ENCODE measurements around the gene FUBP1. TPM values are rescaled to one million over a fixed set of nuclear protein-coding genes. Genes with fewer than 3 reads are reported as not detected.
A peak's percentile ranks its signal among the peaks of the same experiment; 100 is the strongest.

The FUBP1 gene
- total and polyA plus RNA-seq, 2 of the 13 experiments (the other 11 are each of a cell fraction or from before 2014, with no cell fraction given), result 98.1 to 166 TPM

DNA sequence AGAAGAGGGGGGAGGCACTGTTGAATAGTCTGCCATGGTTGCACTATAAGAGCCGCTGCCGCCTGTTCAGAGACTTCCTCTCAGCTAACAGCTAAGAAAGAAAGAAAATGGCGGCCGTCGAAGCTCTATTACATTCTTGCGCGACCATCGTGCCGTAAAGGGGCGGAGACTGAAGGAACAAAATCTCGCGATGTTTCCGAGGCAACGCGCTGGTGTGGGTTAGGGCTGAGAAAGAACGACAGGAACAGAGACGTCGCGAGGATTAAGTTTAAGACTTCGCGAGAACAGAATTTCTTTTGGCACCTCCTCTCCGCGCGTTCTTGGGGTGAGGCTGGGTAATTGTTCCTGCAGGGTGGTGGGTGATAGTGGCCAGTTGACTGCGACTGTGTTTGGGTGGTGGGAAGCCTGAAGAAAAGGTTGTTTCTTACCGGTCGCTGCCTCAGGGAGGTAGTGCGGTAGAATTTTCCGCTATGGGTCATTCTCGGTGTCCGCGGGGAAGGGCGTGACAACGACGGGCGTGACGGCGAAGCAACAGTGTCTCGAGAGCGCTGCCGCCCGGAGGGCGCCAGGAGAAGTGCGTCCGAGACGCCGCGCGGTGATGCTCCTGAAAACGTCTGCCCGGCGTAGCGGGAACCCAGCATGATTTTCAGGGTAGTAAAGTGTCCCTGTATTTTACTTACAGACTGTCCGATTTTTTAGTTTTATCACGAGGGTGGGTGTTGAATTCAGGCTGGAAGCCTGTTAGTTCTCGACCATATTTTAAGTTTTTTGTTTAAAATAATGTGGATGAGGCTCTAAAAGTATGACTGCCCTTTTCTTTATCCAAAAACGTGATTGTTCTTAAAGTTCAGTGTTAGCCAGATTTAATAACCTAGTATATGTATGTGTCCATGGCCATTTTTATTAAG lies at the start of gene FUBP1 (continued):
- peak; percentile 22; the same call in 1 of the 2 replicates for TF ChIP-seq NKX3-1 (CRISPR knock-in tag; IDR thresholded peaks at IDR 0.05)
- no peak for TF ChIP-seq SRF (IDR thresholded peaks at IDR 0.05; ENCODE audit: low read depth, low read length)
- TF ChIP-seq SRY (CRISPR knock-in tag; IDR thresholded peaks at IDR 0.05), result 0 out of 2 replicates have a peak, but pooled peaks have one; percentile 38
- peak; percentile 84; the same call in 1 of the 2 replicates for TF ChIP-seq SAP130 (CRISPR knock-in tag; IDR thresholded peaks at IDR 0.05; ENCODE audit: low read depth)
- TF ChIP-seq NFYC (CRISPR knock-in tag; IDR thresholded peaks at IDR 0.05), result no peak
- TF ChIP-seq YY1 (IDR thresholded peaks at IDR 0.05; ENCODE audit: insufficient read depth, insufficient replicate concordance, low read depth, low read length), result peak; percentile 92
- 0 out of 2 replicates have a peak, but pooled peaks have one; percentile 19 for TF ChIP-seq ZSCAN20 (CRISPR knock-in tag; IDR thresholded peaks at IDR 0.05; ENCODE audit: borderline replicate concordance)
- TF ChIP-seq, protein P1, sequence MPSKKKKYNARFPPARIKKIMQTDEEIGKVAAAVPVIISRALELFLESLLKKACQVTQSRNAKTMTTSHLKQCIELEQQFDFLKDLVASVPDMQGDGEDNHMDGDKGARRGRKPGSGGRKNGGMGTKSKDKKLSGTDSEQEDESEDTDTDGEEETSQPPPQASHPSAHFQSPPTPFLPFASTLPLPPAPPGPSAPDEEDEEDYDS (CRISPR knock-in tag; IDR thresholded peaks at IDR 0.05), result peak; percentile 87
- TF ChIP-seq ZFX (CRISPR knock-in tag; IDR thresholded peaks at IDR 0.05; ENCODE audit: low read depth), result peak; percentile 61; the same call in 1 of the 2 replicates
- TF ChIP-seq ETV6 (CRISPR knock-in tag; conservative IDR thresholded peaks at IDR 0.05), result no peak
- no peak for TF ChIP-seq IKZF1 (IDR thresholded peaks at IDR 0.05)
- no peak for TF ChIP-seq BHLHE40 (IDR thresholded peaks at IDR 0.05; ENCODE audit: low read length)
- no peak for TF ChIP-seq RBM22 (optimal IDR thresholded peaks at IDR 0.05; ENCODE audit: low read length)
- TF ChIP-seq ZNF816 (CRISPR knock-in tag; IDR thresholded peaks at IDR 0.05; ENCODE audit: borderline replicate concordance), result no peak
- 0 out of 2 replicates have a peak, but pooled peaks have one; percentile 56 for TF ChIP-seq ZNF609 (CRISPR knock-in tag; IDR thresholded peaks at IDR 0.05; ENCODE audit: borderline replicate concordance)
- no peak for TF ChIP-seq ZNF614 (CRISPR knock-in tag; IDR thresholded peaks at IDR 0.05; ENCODE audit: borderline replicate concordance)
- no peak for TF ChIP-seq KLF13 (CRISPR knock-in tag; IDR thresholded peaks at IDR 0.05)
- no peak for TF ChIP-seq PBX2 (CRISPR knock-in tag; IDR thresholded peaks at IDR 0.05)
- TF ChIP-seq MXI1 (IDR thresholded peaks at IDR 0.05; ENCODE audit: borderline replicate concordance, low read depth, low read length), result peak; percentile 53; the same call in 1 of the 3 replicates
- TF ChIP-seq, protein P2, sequence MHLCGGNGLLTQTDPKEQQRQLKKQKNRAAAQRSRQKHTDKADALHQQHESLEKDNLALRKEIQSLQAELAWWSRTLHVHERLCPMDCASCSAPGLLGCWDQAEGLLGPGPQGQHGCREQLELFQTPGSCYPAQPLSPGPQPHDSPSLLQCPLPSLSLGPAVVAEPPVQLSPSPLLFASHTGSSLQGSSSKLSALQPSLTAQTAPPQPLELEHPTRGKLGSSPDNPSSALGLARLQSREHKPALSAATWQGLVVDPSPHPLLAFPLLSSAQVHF (CRISPR knock-in tag; IDR thresholded peaks at IDR 0.05), result 0 out of 2 replicates have a peak, but pooled peaks have one; percentile 49
- TF ChIP-seq ZNF607 (CRISPR knock-in tag; IDR thresholded peaks at IDR 0.05; ENCODE audit: borderline replicate concordance), result peak; percentile 29; the same call in 1 of the 2 replicates
- TF ChIP-seq ZNF292 (CRISPR knock-in tag; IDR thresholded peaks at IDR 0.05; ENCODE audit: borderline replicate concordance, low read depth), result no peak; the same call in 1 of the 2 replicates
- TF ChIP-seq SMARCC2 (IDR thresholded peaks at IDR 0.05), result no peak
